GM23338 (cell line): ENCODE results near the gene KEAP1. TPM values are rescaled to one million over a fixed set of nuclear protein-coding genes. Genes with fewer than 3 reads are reported as not detected.

Experiments
- ATAC-seq: fragments of 200-7000 bp; cut with Tn5 transposase; 3 replicates; pipeline ENCODE4 v1.9.1; 2020
- DNase-seq: peaks from one replicate; pipeline ENCODE4 v3.0.0-alpha.2; 2015; ENCODE audit warnings: low spot score
- H2AFZ ChIP-seq: fragments of 200-600 bp; sonication (generic); 2 replicates; pipeline ENCODE4 v1.8.0; 2016; ENCODE audit warnings: antibody characterized with exemption, mild to moderate bottlenecking, moderate library complexity
- H3F3A ChIP-seq: fragments of 200-600 bp; sonication (generic); replicated peaks from 2 replicates; pipeline ENCODE4 v1.8.0; 2017; ENCODE audit warnings: antibody characterized with exemption, mixed run types, low read depth
- H3K27ac ChIP-seq: fragments of 200-600 bp; sonication (generic); 2 replicates; pipeline ENCODE4 v1.6.1; 2016; ENCODE audit warnings: low read depth
- H3K27me3 ChIP-seq: fragments of 200-600 bp; sonication (generic); 2 replicates; pipeline ENCODE4 v1.8.0; 2016; ENCODE audit warnings: mild to moderate bottlenecking, mixed run types, moderate library complexity; ENCODE audit not compliant: insufficient read depth
- H3K36me3 ChIP-seq: fragments of 200-600 bp; sonication (generic); 2 replicates; pipeline ENCODE4 v1.8.0; 2016; ENCODE audit warnings: mild to moderate bottlenecking; ENCODE audit not compliant: insufficient read depth
- H3K4me1 ChIP-seq: fragments of 200-600 bp; sonication (generic); 2 replicates; pipeline ENCODE4 v1.8.0; 2016; ENCODE audit warnings: mild to moderate bottlenecking, moderate library complexity; ENCODE audit not compliant: insufficient read depth
- H3K4me2 ChIP-seq: fragments of 200-600 bp; sonication (generic); 2 replicates; pipeline ENCODE4 v1.7.1; 2017; ENCODE audit warnings: mixed run types
- H3K4me3 ChIP-seq: fragments of 200-600 bp; sonication (generic); 2 replicates; pipeline ENCODE4 v1.6.1; 2016; ENCODE audit warnings: mixed run types
- H3K79me2 ChIP-seq: fragments of 200-600 bp; sonication (generic); replicated peaks from 2 replicates; pipeline ENCODE4 v1.8.0; 2017; ENCODE audit warnings: mild to moderate bottlenecking; ENCODE audit not compliant: insufficient read depth
- H3K9me2 ChIP-seq: fragments of 200-600 bp; sonication (generic); 2 replicates; pipeline ENCODE4 v1.8.0; 2017; ENCODE audit not compliant: insufficient read depth
- H4K20me1 ChIP-seq: fragments of 200-600 bp; sonication (generic); replicated peaks from 2 replicates; pipeline ENCODE4 v1.8.0; 2017; ENCODE audit warnings: mild to moderate bottlenecking; ENCODE audit not compliant: insufficient read depth
- H3K27ac Mint-ChIP-seq: 2 replicates; pipeline ENCODE4 v1.8.0; 2020; ENCODE audit warnings: inconsistent platforms, mild to moderate bottlenecking, moderate library complexity, mixed read lengths
- H3K27me3 Mint-ChIP-seq: 3 replicates; pipeline ENCODE4 v1.8.0; 2022; ENCODE audit warnings: low read depth, mild to moderate bottlenecking, moderate library complexity, mixed read lengths, inconsistent platforms; ENCODE audit not compliant: insufficient read depth, poor library complexity
- H3K36me3 Mint-ChIP-seq: 3 replicates; pipeline ENCODE4 v1.8.0; 2021; ENCODE audit warnings: low read depth, mild to moderate bottlenecking, inconsistent platforms, moderate library complexity, mixed read lengths
- H3K4me1 Mint-ChIP-seq: 3 replicates; pipeline ENCODE4 v1.8.0; 2020; ENCODE audit warnings: mild to moderate bottlenecking, inconsistent platforms, mixed read lengths
- H3K4me3 Mint-ChIP-seq: 3 replicates; pipeline ENCODE4 v1.8.0; 2021; ENCODE audit warnings: moderate library complexity, mild to moderate bottlenecking, inconsistent platforms, mixed read lengths
- H3K9me3 Mint-ChIP-seq: 3 replicates; pipeline ENCODE4 v1.8.0; 2020; ENCODE audit warnings: moderate library complexity, mild to moderate bottlenecking, inconsistent platforms, mixed read lengths
- EZH2 ChIP-seq: fragments of 200-600 bp; sonication (generic); IDR thresholded peaks from one replicate; pipeline ENCODE4 v1.8.0; 2017; ENCODE audit warnings: antibody characterized with exemption, mild to moderate bottlenecking, low read depth; ENCODE audit not compliant: unreplicated experiment
- EZH2phosphoT487 ChIP-seq: fragments of 200-600 bp; sonication (generic); IDR thresholded peaks from one replicate; pipeline ENCODE4 v1.8.1; 2018; ENCODE audit warnings: antibody characterized with exemption; ENCODE audit not compliant: unreplicated experiment
- JUNB ChIP-seq: IDR thresholded peaks from one replicate; pipeline ENCODE4 v1.6.1; 2016; ENCODE audit warnings: antibody characterized with exemption; ENCODE audit not compliant: unreplicated experiment
- NANOG ChIP-seq: IDR thresholded peaks from 2 replicates; pipeline ENCODE4 v1.6.1; 2016; ENCODE audit warnings: antibody characterized with exemption, borderline replicate concordance
- POLR2AphosphoS5 ChIP-seq: IDR thresholded peaks from 2 replicates; pipeline ENCODE4 v1.6.1; 2016; ENCODE audit warnings: antibody characterized with exemption, low read depth
- ZNF114 ChIP-seq: fragments of 250-450 bp; sonication (Bioruptor Pico); IDR thresholded peaks from 2 replicates; pipeline ENCODE4 v1.5.0; 2020; ENCODE audit warnings: mild to moderate bottlenecking, moderate library complexity
- ZNF331 ChIP-seq: fragments of 250-450 bp; sonication (Bioruptor Pico); IDR thresholded peaks from 2 replicates; pipeline ENCODE4 v1.5.0; 2020; ENCODE audit warnings: low read depth, mild to moderate bottlenecking, moderate library complexity
- polyA plus RNA-seq: library from polyadenylated mRNA; unstranded; fragments of >200 nt; fragmentation: Nextera tagmentation; extraction: Ambion mirVana; gene quantifications from 2 replicates; pipeline ENCODE4 v1.2.1, GENCODE V29; 2016
- total RNA-seq: library from RNA; depleted of rRNA; stranded (reverse); fragments of >200 nt; shearing (Covaris generic); gene quantifications from 2 replicates; pipeline ENCODE4 v1.2.3, GENCODE V29; 2014
- TF ChIP-seq, protein P1 (sequence below), 2 experiments: fragments of 200-600 bp in 1 of 2; sonication (generic) in 1 of 2; conservative IDR thresholded peaks; 2 replicates each; pipeline versions ENCODE4 v1.5.1 to v1.6.1; 2016 to 2017; ENCODE audit warnings: antibody characterized with exemption in 2 of 2, low read depth in 2 of 2, mild to moderate bottlenecking in 2 of 2, moderate library complexity in 1 of 2
- TF ChIP-seq, protein P2 (sequence below): fragments of 250-450 bp; sonication (Bioruptor Pico); IDR thresholded peaks from 2 replicates; pipeline ENCODE4 v1.5.0; 2020; ENCODE audit warnings: mild to moderate bottlenecking, moderate library complexity

Gene KEAP1
- total and polyA plus RNA-seq, 2 experiments from 2014 or later = 57.8 to 77.5 TPM

DNA sequence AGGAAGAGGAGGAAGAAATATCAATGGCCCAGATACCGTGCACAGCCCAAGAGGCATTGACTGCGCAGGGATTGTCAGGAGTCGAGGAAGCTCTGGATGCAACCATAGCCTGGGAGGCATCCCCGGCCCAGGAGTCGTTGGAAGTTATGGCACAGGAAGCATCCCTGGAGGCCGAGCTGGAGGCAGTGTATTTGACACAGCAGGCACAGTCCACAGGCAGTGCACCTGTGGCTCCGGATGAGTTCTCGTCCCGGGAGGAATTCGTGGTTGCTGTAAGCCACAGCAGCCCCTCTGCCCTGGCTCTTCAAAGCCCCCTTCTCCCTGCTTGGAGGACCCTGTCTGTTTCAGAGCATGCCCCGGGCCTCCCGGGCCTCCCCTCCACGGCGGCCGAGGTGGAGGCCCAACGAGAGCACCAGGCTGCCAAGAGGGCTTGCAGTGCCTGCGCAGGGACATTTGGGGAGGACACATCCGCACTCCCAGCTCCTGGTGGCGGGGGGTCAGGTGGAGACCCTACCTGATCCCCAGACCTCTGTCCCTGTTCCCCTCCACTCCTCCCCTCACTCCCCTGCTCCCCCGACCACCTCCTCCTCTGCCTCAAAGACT, 36.0 kb downstream of the KEAP1 start:
- Histone ChIP-seq H3F3A (no peaks in the 10 kb centered on the region), H3K27ac (no peak overlapping the region; the same call in 1 of the 2 replicates), H3K4me1 (peaks cover 23% of the 10 kb centered on the region), H4K20me1 (no peaks in the 10 kb centered on the region), H3K36me3 (no peaks in the 10 kb centered on the region), H3K4me2 (peak overlapping the region; percentile 71), H3K9me2 (no peaks in the 10 kb centered on the region), H3K4me3 (no peak overlapping the region), H2AFZ (no peak overlapping the region), H3K79me2 (no peaks in the 10 kb centered on the region), H3K27me3 (0 out of 2 replicates have a peak, but pooled peaks cover 4% of the 10 kb centered on the region)
- H3K27ac Mint-ChIP-seq = no peak overlapping the region
- H3K9me3 Mint-ChIP-seq = no peaks in the 10 kb centered on the region
- DNase-seq = no peak
- no peaks in the 10 kb centered on the region; the same call in 1 of the 3 replicates for H3K36me3 Mint-ChIP-seq
- peaks cover 8% of the 10 kb centered on the region for H3K27me3 Mint-ChIP-seq
- peak; percentile 17 for ATAC-seq
- TF ChIP-seq, protein P1, sequence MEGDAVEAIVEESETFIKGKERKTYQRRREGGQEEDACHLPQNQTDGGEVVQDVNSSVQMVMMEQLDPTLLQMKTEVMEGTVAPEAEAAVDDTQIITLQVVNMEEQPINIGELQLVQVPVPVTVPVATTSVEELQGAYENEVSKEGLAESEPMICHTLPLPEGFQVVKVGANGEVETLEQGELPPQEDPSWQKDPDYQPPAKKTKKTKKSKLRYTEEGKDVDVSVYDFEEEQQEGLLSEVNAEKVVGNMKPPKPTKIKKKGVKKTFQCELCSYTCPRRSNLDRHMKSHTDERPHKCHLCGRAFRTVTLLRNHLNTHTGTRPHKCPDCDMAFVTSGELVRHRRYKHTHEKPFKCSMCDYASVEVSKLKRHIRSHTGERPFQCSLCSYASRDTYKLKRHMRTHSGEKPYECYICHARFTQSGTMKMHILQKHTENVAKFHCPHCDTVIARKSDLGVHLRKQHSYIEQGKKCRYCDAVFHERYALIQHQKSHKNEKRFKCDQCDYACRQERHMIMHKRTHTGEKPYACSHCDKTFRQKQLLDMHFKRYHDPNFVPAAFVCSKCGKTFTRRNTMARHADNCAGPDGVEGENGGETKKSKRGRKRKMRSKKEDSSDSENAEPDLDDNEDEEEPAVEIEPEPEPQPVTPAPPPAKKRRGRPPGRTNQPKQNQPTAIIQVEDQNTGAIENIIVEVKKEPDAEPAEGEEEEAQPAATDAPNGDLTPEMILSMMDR (conservative IDR thresholded peaks at IDR 0.05; ENCODE audit: low read depth in 2 of 2) = no peak
- TF ChIP-seq EZH2 (no peak), POLR2AphosphoS5 (no peak)
- peaks cover 24% of the 10 kb centered on the region for H3K4me1 Mint-ChIP-seq
- no peak overlapping the region for H3K4me3 Mint-ChIP-seq

DNA sequence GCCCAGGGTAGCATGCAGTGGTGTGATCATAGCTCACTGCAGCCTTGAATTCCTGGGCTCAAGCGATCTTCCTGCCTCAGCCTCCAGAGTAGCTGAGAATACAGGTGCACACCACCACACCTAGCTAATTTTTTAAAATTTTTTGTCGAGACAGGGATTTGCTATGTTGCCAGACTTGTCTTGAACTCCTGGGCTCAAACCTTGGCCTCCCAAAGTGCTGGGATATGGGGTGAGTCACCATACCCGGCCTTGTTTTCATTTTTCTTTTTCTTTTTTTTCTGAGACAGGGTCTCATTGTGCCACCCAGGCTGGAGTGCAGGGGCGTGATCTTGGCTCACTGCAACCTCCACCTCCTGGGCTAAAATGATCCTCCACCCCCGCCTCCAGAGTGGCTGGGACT, 38.7 kb downstream of the KEAP1 start:
- H3F3A ChIP-seq = no peaks in the 10 kb centered on the region
- no peaks in the 10 kb centered on the region for H3K36me3 ChIP-seq
- Mint-ChIP-seq H3K9me3 (no peaks in the 10 kb centered on the region), H3K4me1 (peaks cover 23% of the 10 kb centered on the region), H3K27me3 (peaks cover 13% of the 10 kb centered on the region), H3K36me3 (no peaks in the 10 kb centered on the region; the same call in 1 of the 3 replicates), H3K27ac (no peak overlapping the region), H3K4me3 (no peak overlapping the region)
- H3K27me3 ChIP-seq = 0 out of 2 replicates have a peak, but pooled peaks cover 4% of the 10 kb centered on the region
- H3K9me2 ChIP-seq = no peaks in the 10 kb centered on the region
- H3K4me3 ChIP-seq = no peak overlapping the region
- no peak overlapping the region for H3K27ac ChIP-seq
- DNase-seq = no peak
- no peaks in the 10 kb centered on the region for H4K20me1 ChIP-seq
- H2AFZ ChIP-seq = no peak overlapping the region
- no peaks in the 10 kb centered on the region for H3K79me2 ChIP-seq
- no peak for ATAC-seq
- peaks cover 19% of the 10 kb centered on the region for H3K4me1 ChIP-seq
- no peak overlapping the region for H3K4me2 ChIP-seq
- TF ChIP-seq EZH2phosphoT487 (no peak), NANOG (no peak), ZNF331 (CRISPR knock-in tag) (no peak), ZNF114 (CRISPR knock-in tag) (no peak), JUNB (no peak), POLR2AphosphoS5 (no peak)
- TF ChIP-seq, protein P2, sequence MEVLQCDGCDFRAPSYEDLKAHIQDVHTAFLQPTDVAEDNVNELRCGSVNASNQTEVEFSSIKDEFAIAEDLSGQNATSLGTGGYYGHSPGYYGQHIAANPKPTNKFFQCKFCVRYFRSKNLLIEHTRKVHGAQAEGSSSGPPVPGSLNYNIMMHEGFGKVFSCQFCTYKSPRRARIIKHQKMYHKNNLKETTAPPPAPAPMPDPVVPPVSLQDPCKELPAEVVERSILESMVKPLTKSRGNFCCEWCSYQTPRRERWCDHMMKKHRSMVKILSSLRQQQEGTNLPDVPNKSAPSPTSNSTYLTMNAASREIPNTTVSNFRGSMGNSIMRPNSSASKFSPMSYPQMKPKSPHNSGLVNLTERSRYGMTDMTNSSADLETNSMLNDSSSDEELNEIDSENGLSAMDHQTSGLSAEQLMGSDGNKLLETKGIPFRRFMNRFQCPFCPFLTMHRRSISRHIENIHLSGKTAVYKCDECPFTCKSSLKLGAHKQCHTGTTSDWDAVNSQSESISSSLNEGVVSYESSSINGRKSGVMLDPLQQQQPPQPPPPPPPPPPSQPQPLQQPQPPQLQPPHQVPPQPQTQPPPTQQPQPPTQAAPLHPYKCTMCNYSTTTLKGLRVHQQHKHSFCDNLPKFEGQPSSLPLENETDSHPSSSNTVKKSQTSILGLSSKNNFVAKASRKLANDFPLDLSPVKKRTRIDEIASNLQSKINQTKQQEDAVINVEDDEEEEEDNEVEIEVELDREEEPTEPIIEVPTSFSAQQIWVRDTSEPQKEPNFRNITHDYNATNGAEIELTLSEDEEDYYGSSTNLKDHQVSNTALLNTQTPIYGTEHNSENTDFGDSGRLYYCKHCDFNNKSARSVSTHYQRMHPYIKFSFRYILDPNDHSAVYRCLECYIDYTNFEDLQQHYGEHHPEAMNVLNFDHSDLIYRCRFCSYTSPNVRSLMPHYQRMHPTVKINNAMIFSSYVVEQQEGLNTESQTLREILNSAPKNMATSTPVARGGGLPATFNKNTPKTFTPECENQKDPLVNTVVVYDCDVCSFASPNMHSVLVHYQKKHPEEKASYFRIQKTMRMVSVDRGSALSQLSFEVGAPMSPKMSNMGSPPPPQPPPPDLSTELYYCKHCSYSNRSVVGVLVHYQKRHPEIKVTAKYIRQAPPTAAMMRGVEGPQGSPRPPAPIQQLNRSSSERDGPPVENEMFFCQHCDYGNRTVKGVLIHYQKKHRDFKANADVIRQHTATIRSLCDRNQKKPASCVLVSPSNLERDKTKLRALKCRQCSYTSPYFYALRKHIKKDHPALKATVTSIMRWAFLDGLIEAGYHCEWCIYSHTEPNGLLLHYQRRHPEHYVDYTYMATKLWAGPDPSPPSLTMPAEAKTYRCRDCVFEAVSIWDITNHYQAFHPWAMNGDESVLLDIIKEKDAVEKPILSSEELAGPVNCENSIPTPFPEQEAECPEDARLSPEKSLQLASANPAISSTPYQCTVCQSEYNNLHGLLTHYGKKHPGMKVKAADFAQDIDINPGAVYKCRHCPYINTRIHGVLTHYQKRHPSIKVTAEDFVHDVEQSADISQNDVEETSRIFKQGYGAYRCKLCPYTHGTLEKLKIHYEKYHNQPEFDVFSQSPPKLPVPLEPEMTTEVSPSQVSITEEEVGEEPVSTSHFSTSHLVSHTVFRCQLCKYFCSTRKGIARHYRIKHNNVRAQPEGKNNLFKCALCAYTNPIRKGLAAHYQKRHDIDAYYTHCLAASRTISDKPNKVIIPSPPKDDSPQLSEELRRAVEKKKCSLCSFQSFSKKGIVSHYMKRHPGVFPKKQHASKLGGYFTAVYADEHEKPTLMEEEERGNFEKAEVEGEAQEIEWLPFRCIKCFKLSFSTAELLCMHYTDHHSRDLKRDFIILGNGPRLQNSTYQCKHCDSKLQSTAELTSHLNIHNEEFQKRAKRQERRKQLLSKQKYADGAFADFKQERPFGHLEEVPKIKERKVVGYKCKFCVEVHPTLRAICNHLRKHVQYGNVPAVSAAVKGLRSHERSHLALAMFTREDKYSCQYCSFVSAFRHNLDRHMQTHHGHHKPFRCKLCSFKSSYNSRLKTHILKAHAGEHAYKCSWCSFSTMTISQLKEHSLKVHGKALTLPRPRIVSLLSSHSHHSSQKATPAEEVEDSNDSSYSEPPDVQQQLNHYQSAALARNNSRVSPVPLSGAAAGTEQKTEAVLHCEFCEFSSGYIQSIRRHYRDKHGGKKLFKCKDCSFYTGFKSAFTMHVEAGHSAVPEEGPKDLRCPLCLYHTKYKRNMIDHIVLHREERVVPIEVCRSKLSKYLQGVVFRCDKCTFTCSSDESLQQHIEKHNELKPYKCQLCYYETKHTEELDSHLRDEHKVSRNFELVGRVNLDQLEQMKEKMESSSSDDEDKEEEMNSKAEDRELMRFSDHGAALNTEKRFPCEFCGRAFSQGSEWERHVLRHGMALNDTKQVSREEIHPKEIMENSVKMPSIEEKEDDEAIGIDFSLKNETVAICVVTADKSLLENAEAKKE (CRISPR knock-in tag) = no peak
- TF ChIP-seq, protein P1 (conservative IDR thresholded peaks at IDR 0.05; ENCODE audit: low read depth in 2 of 2) = no peak
